HG03025 (cell line): ENCODE measurements around the gene TINAG.
"Not testable (repeated sequence)": the region's sequence is repeated elsewhere in the genome, so short reads cannot be mapped to it uniquely, and the experiment has no call there.

Experiments used
- ATAC-seq: cut with Tn5 transposase; IDR thresholded peaks from one replicate; pipeline ENCODE4 v1.9.1; 2021; ENCODE audit warnings: mild to moderate bottlenecking, moderate library complexity; ENCODE audit not compliant: unreplicated experiment, low FRiP score

Gene TINAG

DNA sequence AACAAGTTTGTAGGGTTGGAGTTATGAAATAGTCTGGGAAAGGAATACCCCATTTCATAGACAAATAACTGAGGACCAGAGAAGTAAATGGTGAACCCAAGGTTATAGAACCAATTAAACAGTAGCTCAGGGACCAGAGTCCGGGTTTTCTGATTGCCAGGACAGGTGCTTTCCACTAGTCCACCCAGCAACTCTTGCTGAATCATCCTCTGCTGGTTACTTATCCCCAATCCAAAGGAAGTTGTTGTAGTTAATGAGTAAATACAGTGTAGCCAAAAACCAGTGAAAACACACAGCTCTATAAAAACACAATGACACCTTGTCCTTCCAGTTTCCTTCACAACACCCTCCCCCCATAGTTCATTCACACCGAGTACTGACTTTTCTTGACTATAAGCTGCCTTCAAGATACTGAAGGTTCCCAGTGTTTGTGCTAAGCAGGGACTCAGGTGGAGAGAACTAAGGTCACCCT is 766 bp upstream of the TINAG start:
- no peak for ATAC-seq

DNA sequence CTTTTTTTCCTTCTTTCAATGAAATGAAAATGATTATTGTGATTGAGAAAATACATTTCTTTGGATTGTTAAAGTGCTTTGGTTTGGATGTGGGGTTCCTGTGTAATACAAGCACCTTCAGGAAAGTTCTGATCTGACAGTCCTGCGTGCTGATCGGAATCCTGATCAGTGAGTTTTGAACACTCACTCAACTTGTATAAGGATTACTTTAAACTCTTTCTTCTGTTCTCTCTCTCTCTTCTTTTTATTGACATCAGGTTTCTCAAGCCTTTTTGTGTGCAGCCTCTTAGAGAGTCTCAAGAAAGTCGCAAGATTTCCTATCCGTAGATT is 710 bp downstream of the TINAG start:
- no peak for ATAC-seq

DNA sequence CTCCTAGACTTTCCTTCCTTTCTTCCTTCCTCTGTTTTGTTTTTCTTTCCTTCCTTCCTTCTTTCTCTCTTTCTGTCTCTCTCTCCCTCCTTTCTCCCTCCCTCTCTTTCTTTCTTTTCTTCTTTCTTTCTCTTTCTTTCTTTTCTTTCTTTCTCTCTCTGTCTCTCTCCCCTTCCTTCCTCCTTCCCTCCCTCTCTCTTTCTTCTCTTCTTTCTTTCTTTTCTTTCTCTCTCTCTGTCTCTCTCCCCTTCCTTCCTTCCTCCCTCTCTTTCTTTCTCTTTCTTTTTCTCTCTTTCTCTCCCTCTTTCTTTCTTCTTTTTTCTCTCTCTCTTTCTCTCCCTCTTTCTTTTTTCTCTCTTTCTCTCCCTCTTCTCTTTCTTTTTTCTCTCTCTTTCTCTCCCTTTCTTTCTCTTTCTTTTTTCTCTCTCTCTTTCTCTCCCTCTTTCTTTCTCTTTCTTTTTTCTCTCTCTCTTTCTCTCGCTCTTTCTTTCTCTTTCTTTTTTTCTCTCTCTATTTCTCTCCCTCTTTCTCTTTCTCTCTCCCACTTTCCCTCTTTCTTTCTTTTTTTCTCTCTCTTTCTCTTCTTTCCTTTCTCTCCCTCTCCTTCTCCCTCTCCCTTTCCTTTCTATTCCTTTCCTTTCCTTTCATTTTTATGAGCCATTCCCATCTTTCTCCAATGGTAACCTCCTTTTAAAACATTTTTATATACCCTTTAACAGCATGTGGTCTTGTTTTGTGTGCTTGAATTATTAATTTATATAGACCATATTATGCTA is 2.3 kb downstream of the TINAG start:
- no peak for ATAC-seq

DNA sequence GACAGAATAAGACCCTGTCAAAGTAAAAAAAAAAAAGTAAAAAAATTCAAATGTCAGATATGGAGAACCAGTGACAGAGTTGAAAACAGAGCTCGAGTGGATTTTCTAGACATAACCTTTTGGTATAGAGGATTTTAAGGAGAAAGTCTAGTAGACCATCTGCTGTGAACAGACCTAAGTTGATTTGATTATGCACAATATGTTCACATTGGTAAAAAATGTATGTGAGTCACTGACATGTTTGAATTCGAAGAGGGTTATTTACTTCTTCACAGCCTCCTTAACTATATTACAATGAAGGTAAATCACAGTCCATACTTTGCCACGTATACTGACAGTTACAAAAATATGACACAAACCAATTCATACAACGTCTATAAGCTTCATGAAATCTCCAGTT is 7.4 kb downstream of the TINAG start:
- no peak for ATAC-seq

DNA sequence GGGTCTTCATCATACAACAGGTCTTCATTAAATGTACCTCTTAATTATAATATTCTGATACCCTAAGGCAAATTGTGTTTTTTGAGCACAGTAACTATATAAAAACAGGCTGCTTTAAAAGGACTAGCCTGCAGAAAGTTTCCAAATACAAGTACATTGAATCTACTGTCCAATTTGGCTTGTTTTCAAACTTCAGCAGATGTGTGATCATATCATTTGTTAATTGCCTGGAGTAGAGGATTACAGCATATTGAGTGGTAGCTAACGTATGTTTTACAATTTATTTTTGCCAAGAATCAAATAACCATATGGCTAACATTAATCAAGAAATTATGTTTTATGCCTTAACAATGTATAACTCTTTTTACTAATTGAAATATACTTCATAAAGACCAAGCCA is 12.6 kb downstream of the TINAG start:
- no peak for ATAC-seq

DNA sequence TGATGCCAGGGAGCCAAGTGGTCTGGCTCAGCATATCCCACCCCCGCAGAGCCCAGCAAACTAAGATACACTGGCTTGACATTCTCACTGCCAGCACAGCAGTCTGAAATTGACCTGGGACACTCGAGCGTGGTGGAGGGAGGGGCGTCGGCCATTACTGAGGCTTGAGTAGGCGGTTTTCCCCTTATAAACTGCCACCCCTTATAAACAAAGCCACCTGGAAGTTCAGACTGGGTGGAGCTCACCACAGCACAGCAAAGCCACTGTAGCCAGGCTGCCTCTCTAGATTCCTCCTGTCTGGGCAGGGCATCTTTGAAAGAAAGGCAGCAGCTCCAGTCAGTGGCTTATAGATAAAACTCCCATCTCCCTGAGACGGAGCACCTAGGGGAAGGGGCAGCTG is 19.4 kb downstream of the TINAG start:
- no peak for ATAC-seq

DNA sequence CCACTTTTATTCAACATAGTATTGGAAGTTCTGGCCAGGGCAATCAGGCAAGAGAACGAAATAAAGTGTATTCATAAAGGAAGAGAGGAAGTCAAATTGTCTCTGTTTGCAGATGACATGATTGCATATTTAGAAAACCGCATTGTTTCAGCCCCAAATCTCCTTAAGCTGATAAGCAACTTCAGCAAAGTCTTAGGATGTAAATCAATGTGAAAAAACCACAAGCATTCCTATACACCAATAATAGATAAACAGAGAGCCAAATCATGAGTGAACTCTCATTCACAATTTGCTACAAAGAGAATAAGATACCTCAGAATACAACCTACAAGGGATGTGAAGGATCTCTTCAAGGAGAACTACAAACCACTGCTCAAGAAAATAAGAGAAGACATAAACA is 23.3 kb downstream of the TINAG start:
- not testable (repeated sequence) for ATAC-seq

DNA sequence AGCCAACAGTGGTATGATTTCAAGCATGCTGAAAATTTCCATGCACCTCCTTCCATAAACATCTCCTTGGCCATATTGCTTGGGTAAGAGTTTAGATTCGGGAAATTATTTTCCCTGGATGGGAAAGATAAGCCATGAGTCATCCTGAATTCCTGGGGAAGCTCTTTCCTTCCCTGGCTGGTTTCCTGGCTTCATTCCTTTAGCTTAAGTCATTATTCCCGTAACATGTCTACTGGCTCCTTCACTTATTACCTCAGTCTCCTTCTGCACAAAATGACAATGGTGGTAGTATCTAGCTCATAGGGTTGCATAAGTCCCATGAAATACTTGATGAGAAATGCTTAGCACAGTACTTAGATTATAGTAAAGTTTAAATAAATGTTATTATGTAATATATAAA is 27.6 kb downstream of the TINAG start:
- no peak for ATAC-seq

DNA sequence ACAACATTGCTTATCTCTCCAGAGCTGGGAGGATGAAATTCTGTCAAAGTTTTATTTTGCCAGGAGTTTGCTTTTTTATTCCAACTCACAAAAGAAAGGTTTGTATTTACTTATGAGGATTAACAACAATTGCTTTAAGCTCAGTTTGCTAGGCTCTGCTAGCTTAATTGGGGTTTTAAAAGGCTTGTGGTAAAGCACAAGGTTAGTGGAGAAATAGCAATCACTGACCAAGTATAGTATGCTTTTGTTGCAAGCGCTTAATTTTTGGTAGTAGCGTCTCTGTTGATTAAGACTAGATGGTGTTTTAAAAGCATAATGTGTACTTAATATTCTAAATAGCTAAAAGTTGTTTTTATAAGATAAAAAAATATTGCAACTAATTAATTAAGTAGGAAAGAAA is 45.7 kb downstream of the TINAG start:
- no peak for ATAC-seq

DNA sequence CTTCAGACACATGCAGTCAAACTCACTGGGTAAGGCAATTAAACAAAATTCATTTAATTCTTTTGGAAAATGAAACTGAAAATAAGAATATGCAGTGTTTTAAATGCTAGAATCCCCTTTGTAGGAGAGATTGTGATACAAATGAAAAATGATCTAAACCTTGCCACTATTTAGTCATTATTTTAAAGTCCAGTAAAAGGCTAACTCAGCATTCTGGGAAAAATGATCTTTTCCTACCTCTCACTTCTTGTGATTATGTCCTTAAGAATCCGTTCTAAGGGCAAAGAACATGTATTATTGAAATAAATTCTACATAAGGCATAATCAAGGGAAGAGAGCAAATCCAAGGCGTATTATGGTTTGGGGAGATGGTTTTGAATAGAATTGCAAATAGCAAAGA is 46.4 kb downstream of the TINAG start:
- ATAC-seq: no peak

DNA sequence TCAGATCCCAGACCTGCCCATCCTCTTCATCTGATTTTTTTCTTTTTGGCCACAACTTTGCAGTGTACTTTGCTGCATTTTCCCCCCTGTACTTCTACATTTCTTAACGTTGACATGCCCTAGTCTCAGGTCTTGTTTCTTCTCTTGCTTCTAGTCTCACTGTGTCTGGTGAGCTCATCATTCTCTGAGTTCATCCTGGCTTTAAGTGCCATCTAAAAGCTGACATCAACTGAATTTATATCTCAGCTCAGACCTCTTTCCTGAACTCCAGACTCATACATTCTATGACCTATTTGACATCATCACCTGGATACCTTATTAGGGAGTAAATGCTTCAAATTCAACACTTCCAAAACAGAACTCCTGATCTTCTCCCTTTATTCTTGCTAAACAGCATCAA is 48.9 kb downstream of the TINAG start:
- ATAC-seq: no peak

DNA sequence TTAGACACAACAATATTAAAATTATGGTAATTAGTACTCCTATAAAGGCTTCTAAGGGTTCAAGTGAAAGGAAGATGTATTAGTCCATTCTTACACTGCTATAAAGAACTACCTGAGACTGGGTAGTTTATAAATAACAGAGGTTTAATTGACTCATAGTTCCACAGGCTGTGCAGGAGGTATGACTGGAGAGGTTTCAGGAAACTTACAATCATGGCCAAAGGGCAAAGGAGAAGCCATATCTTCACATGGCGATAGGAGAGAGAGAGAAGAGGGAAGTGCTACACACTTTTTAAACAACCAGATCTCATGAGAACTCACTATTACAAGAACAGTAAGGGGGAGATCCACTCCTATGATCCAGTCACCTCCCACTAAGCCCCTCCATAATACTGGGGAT is 52.9 kb downstream of the TINAG start:
- no peak for ATAC-seq

DNA sequence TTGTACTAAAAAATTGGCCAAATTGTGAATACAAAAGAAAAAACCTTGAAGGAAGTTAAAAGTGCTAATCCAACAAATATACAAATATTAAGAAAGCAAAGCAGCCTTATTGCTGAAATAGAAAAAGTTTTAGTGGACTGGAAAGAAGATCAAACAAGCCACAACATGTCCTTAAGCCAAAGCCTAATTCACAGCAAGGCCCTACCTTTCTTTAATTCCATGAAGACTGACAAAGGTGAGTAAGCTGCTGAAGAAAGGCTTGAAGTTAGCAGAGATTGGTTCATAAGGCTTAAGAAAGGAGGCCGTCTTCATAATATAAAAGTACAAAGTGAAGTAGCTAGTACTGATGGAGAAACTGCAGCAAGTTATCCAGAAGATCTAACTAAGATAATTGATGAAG is 53.5 kb downstream of the TINAG start:
- no peak for ATAC-seq

DNA sequence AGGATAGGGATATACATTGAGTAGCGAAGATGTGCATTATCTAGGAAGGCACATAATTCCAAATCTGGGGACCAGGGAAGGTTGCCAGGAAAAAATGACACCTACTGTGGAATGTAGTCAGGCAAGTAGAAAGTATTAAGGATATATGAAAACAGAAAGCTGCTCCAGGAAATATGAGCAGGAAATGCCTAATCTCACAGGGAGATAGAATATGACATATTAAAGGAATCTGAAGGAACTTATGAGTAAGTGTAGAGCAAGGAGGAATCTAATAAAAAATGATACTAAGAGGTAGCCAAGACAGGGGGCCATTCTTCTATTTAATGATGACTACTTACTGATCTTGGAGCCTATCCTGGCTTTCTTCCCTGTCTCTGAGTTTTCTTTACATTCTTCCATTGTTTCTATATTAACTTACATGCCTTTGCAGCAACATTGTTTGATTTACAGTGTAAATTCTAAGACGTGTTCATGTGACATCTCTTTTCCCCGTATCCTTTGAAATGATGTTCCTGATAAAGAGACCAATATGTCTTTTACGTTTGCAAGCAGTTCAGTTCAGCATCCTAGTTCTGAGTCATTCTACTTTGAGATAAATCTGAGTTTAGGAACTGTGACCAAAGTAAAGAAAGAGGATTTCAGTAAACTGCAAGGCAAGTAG is 58.6 kb downstream of the TINAG start:
- ATAC-seq: no peak

DNA sequence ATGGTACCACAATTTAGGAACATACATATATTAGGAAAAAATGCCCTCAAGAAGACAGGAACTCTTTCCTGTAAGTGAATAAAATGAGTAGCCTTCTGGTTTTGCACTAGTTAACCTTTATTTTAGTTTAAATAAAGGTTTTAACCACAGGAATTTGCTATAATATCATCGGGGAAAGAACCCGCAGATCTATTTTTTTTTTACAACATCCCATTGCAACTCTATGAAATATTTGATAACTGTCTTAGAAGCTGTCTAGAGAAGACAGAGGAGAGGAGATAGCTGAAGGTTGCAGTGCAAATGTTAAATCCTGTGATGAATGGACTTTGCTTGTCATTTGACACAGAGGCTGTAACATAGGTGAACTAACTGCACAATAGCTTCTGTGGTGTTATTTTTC is 69.5 kb downstream of the TINAG start:
- ATAC-seq: no peak

DNA sequence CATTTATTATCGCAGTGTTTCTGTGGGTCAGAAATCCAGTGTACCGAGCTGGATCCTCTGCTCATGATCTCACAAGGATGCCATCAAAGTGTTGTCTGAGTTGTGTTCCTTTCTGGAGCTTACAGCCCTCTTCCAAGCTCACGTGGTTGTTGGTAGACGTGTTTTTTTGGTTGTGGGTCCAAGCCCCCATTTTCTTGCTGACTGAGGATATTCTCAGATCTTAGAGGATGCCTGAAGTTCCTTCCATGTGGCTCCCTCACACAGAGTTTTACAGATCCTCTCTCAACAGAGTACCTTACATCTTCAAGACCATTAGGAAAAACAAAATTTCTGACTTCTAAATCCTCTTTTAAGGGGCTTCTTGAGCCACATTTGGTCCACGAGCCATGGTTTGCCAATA is 78.1 kb downstream of the TINAG start:
- no peak for ATAC-seq

DNA sequence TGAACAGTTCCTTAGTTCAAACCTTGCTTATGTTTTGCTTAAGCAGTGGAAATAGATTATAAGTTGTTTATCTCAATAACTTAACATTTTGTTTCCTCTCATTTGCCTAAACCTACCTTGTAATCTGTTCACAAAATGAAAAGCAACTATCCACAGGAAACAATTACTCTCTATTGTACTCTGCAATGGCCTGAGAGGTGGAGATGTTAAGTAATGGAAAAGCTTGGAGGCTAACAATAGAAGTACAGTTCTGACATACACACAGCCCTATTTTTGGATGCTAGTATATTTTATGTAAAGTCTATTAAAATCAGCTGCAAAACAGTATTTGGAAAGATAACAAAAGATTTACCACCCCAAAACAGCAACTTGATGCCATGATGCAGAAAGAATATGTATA is 82.1 kb downstream of the TINAG start:
- no peak for ATAC-seq

DNA sequence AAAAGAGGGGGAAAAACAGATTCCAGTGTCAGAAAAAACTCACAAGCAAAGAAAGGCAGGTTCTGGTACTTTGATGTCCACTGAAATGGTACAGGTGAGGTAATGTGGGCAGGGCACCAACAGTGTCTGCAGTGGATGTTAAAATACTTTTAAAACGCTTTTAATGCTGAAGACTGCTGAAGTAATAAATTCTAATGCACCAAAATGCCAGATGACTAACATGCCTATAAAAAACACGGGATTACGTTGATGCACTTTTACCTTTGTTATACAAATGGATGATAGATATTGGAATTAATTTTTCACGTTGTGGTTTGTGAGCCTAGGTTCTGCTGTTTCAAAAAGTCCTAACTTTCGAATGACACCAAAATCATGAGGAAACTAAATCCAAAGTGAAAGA is 83.3 kb downstream of the TINAG start:
- no peak for ATAC-seq

DNA sequence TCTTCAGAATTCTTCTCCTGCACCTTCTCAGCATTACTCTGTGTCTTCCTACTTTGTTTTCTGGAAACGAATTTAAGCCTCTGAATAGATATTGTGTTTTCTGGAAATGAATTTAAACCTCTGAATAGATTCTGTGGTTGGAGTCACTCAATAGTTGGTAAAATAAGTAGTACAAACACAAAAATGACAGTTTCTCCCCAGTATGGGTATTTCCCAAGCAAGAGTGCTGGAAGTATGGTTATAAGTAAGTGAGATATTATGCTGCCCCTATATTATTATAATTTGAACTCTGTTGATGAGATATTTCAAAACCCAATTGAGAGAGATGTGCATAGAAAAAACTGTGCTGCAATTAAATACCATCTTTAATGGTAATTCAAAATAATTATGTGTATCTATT is 94.9 kb downstream of the TINAG start:
- ATAC-seq: no peak

DNA sequence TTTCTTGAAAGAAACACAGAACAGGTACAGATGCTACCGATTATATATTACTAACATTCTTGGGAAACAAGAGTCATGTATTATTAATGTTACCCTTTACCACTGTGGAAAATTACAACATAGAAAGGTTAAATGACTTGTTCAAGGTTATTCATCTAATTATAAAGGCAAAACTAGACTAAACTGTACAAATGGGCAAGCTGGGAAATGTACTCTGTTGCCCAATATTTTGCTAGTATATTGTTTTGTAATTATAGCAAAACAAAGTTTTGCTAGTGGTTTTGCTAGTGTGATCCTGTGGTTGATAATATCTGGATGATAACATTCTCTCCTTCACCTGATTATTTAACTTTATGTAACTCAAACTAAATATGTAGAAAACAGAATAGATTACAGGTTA is 96.5 kb downstream of the TINAG start:
- no peak for ATAC-seq

DNA sequence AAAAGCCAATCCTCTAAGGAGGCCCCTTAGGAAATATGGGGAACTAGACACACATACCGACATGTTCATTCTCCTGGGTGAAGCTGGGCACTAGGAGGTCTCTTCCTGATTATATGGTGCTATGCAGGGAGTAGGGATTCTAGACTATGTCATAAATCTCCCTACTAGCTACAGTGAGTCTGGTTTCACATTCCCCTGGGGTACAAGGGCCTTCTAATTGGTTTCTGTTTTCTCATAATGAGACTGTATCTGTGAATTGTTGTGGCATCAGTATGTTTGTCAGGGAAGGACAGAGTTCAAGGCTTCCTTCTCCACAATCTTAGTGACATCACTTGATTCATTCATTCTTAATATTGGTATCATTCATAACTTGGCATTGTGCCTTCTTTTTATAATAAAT is 103.5 kb downstream of the TINAG start:
- no peak for ATAC-seq

DNA sequence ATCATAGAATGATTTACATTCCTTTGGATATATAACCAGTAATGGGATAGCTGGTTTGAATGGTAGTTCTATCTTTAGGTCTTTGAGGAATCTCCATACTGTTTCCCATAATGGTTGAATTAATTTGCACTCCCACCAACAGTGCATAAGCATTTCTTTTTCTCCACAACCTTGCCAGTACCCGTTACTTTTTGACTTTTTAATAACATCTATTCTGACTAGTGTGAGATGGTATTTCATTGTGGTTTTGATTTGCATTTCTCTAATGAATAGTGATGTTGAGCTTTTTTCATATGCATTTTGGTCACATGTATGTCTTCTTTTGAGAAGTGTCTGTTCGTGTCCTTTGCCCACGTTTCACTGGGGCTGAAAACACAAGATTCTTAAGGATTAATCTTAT is 107.3 kb downstream of the TINAG start:
- no peak for ATAC-seq
